HG03280 (cell line): ENCODE data around the gene ATAT1.
A peak's percentile ranks its signal among the peaks of the same experiment; 100 is the strongest.

Experiments
- ATAC-seq: cut with Tn5 transposase; IDR thresholded peaks from one replicate; pipeline ENCODE4 v1.9.1; 2021; ENCODE audit warnings: mild to moderate bottlenecking, moderate library complexity; ENCODE audit not compliant: unreplicated experiment

The ATAT1 gene

DNA sequence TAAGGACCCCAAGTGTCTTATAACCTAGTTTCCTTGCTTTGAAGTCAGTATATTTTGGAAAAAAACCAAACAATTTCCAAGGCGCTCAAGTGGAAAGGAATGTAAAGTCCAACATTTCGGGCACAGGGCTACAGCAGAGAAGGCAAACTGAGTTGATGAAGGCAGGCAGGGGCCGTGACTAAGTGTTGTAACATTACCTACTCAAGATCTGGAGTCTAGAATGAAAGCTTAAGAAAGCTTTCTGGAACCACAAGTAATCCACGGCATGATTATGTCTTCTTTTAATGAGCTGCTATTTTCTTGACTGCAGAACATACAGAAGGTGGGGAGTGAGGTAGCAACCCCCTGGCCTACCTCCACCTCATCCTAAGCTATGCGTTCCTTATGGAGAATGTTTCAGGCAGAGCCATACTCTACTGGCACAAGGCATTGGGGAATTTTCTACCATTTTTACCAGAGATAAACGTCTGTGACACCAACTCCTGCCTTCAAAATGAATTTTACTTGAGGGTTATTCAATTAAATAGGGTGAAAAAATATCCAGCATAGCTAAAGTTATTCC is 13.9 kb upstream of the ATAT1 start:
- ATAC-seq, result no peak

DNA sequence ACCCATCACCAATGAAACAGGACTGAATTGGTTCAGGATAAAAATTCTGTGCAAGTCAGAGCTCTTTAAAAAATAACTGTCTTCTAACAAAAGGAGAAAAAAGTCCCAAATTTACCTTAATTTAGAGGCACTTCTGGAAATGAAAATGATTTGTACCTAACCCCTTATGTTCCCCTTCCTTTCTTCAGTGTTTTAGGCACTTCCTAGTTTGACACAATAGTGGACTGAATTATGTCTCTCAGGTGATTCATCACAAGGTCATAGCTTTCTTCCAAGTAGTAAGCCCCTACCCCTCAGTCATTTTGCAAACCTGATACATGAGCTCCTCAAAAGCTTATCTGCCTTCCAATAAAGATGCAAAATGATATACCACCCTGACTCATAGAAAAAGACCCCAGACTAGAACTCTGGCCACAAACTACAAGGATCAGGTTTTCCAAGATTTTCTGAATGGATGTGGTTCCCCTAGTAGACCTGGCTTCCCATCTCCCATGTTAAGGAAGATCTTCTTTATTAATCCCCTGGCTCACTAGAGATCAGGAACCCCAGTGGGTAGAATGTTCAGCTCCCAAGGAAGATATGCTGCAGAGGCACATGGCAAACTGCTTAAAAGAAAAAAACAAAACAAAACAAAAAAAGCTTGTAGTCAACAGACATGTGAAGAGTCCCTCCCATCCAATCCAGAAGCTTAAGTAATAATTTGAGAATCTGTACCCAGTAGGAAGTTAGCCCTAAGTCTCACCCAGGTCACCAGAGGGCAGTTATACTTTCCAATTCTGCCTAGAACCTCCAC is 13.2 kb upstream of the ATAT1 start:
- ATAC-seq, result no peak

DNA sequence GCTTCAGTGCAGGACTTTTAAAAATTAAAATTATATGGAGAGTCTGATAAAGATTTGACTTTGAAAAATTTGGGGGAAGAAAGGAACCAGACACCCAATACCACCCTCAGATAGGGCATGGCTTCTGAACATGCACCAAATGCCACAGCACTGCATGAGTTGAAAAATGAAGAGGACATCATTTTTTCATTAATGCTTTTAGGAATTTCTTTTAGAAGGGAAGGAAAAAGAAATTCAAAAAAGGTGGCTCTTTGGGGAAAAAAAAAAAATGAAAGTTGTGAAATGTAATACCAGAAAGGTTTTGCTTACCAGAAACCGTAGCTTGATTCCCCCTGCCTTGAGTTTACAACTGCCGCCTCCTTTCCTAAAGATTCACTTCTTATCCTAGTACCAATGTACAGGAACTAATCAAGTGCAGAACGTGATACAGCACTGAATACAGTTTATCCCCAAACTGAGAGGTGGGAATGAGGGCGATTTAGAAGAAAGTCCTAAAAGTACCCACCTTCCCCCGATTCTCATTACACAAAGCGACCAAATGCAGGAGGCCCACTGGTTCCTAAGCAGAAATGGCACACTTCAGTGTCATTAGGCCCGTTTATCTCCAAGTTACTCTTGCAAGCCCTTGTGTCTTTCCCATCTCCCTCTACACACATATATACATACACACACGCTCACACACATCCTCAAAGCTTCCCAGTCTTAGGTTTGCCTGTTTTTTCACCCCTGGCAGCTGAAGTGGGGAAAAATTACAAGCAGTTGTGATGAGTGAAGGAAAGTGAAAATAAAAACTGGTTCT is 12.4 kb upstream of the ATAT1 start:
- ATAC-seq, result no peak

- peak; percentile 41 for ATAC-seq
These were observed 11.8 kb upstream of the ATAT1 start for GRCh38 chr6:30614843-30615218.

DNA sequence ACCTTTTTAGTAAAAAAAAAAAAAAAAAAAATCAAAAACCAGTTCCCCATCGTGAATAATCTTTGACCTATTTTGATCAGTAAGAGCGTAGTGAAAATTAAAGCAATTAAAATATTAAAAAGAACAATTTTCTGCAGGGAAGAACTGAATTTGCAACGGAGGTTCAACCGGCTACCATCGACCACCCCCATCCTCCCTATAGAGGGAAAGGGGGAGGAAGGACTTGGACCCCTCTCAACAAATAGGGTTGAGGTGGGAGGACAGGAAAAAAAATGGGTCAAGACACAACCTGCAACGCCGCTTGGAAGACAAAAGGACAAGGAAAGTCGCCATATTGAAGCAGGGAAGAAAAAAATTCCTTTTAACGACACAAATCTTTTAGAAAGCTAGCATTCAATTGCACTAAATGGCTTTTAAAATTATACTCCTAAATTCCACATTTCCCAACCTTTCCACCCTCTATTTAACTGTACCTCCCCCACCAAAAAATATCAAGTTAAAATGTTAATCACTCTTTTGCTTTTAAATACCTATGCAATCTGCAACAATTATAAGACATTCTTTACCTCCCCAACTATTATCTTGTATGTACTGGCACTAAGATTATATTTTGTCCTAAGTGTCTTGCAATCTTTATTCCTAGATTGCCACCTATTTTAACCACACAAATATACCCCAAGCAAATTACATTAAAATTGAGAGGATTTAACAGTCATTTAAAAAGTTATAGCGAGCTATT is 11.3 kb upstream of the ATAT1 start:
- ATAC-seq, result no peak

DNA sequence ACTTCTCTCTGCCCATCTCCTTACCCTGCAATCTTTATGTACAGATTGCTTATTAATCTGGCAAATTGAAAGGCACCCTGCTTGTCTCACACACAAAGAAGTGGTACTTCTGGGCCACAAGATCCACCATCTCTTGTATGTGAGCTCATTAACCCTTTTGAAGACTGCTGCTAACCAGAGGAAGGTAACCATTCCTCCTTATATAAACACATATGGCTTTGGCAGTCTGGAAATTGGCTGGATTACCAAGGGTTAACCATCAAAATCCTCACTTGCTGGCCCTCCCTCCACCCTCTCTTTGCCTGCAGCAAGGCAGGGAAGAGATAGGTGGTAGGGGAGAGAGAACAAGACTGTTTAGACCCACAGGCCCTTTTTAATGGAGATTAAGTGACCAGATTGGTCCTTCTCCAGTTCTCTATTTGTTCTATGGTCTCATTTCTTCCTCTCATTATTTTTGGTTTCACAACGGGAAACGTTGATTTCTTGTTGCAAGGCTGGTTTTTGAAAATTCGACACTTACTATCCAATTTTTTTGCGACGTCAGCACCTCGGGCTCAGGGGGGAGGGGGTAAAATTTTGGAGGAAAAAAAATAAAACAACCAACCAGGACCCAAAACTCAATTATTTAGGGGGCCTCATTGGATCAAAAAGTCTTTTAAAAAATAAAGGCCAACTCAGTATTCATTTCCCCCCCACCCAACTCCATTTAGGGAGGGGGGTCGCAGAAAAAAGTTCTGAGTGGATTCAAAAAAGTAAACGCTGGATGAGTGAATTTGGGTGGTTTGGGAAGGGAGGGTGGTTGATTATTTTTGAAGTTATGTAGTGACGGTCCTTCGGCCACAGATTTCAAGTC is 10.5 kb upstream of the ATAT1 start:
- ATAC-seq, result no peak

DNA sequence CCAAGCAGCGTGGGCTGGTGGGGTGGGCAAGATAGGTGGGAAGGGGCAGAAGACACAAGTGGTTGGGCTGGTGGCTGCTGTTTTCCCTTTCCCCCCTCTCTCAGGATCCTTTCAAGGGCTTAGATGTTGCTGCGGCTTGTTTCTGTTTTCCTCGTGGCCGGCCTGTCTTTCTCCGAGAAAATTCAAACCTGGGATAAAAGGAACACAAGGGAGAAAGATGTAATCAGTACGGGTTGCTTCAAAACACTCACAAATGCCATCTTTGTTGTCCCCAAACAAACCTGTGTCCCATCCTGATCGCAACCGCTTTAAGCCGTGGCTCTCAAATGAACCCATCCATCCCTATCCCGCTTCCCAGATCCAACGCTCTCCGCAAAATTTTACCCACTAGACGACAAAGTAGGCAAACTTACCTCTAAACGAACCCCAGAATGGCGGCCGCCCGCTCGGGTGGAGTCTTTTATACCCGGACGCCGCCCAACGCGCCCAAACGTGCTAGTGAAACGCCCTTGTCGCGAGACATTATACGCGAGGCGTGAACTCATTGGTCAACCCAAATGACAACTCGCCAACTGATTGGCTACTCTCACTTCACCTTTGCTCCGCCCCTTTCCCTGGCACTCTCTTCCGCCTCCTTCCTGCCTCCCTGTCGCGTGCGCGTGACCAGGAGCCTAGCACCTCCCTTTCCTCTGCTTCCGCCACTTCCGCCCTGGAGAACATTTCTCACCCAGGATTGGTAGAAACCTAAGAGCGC is 9.7 kb upstream of the ATAT1 start, which contains the start of gene PPP1R10:
Gene PPP1R10, minus strand, starts transcription at position 433 of the 754 bp plus-strand sequence. CDS start 7,299 bp downstream, outside the sequence.
- ATAC-seq, result peak; percentile 83

GRCh38 chr6:30617565-30618269 is 9.0 kb upstream of the ATAT1 start, which contains the start of gene MRPS18B:
Gene MRPS18B, plus strand, starts transcription at chr6:30617840. Its CDS starts 26 bp downstream, at chr6:30617866.
- ATAC-seq, result peak; percentile 73

- ATAC-seq, result no peak
These were observed 8.3 kb upstream of the ATAT1 start for GRCh38 chr6:30618270-30618797.

DNA sequence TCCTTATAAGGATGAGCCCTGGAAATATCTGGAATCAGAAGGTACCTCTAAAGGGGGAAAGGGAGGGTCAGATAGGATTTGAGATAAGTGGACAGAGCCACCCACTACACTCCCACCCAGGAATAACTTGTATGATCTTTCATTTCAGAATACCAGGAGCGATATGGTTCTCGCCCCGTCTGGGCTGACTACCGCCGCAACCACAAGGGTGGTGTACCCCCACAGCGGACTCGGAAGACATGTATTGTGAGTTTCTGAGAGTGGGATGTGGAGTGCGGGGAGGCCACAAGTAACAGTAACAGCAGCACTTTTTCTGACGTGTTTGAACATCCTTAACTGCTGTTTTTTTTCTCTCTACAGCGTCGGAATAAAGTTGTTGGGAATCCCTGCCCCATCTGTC is 7.1 kb upstream of the ATAT1 start:
- no peak for ATAC-seq

GRCh38 chr6:30625511-30625910 is 1.2 kb upstream of the ATAT1 start:
- ATAC-seq, result no peak

- no peak for ATAC-seq
These were observed 9.2 kb downstream of the ATAT1 start for GRCh38 chr6:30635834-30636233.

DNA sequence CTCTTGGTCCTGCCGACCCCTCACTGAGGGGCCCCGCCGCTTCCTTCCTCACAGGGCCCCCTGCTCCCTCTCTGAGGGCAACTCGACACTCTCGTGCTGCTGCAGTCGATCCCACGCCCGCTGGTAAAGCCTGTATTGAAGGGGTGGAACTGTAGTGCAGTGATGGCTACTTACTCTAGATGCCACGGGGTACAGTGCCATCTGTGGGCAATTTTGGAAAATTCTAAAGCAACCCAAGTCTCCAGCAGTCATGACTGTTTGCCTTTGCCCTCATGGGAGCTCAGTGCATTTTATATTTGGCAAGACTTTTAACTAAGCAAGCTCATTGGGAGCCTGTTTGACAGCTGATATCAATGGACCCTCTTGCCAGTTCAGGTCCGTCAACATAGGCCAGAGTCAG is 13.8 kb downstream of the ATAT1 start:
- ATAC-seq, result no peak

- ATAC-seq, result no peak
These were observed 14.4 kb downstream of the ATAT1 start for GRCh38 chr6:30641048-30641447.

- no peak for ATAC-seq
These were observed 17.0 kb downstream of the ATAT1 start for GRCh38 chr6:30643656-30644055.

GRCh38 chr6:30644769-30645168 is 18.1 kb downstream of the ATAT1 start:
- ATAC-seq, result no peak

DNA sequence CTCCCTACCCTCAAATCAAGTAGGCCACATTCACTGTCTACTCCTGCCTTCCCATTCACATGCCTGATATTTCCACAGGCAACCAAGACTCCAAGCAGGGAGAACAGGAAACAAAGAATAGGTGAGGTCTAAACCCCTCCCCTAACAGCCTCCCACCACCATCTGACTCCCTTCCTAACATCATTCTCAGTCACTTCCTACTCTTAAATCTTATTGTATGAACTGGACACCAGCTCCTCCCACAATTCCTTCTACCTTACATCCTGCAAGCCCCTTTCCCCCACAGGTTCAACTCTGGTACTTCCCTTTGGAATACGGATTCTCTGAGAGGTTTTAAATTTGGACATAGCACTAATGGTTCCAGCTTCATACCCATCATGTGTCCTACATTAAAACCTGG is 19.3 kb downstream of the ATAT1 start:
- no peak for ATAC-seq

DNA sequence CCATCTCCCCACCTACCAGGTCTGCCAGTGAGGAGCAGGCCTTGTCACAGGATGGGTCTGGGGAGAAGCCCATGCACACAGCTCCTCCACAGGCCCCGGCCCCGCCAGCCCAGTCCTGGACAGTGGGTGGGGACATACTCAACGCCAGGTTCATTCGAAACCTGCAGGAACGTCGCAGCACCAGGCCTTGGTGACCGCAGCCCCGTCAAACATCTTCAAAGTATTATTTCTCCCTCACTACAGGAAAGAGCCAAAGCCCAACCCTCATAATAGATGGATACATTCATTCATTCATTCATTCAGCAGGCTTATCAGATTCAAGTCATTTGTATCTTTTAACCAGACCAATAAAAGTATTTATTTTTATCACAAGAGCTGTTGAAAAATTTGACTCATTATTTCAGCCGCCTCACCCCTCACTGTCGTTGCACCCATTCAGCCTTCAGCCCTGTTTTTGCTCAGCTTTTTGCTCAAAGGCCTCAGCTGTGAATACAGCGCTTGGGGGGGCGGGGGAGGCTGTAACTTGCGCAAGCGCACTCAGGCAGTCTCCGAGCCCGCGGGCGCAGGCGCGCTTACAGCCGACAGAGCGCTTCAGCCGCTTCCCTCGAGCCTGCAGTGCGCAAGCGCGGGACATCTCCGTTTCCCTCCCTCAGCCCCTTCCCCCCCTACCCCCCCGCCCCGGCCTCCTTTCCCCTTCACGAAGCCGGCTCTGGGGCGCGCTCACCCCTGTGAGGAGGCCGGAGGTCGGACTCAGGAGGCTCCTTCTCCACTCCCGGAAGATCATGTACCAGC is 20.0 kb downstream of the ATAT1 start, which contains the start of gene C6orf136:
Gene C6orf136, plus strand, starts transcription at position 684 of the 792 bp plus-strand sequence. Its CDS starts 99 bp downstream, at position 783.
- ATAC-seq, result peak; percentile 64
